GM18505 (cell line): ENCODE measurements around the gene ACVR2B.

Experiments used
- ATAC-seq: cut with Tn5 transposase; IDR thresholded peaks from one replicate; pipeline ENCODE4 v1.9.1; 2021; ENCODE audit not compliant: unreplicated experiment
- POLR2A ChIP-seq: IDR thresholded peaks from 4 replicates; pipeline ENCODE4 v1.6.1; 2011; ENCODE audit warnings: borderline replicate concordance; ENCODE audit not compliant: insufficient read depth, insufficient read length; ENCODE audit errors: extremely low read depth

The ACVR2B gene

DNA sequence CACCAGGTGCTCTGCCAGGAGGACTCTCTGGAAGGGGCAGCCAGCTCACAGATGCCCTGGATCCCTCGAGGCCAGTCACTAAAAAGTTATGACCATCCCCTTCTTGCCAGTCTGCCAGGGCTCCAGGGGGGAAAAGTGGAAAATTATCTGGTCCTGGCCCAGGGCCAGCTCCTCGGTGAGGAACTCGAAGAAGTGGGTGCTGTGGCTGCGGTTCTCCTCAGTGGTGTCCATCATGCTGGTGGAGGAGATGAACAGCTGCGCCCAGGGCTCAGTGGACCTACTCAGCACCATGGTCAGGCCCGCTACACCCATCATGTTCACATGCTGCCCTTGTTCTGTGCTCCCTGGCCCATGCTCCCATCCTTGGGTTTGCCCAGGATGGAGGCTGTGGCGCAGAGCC lies 61.7 kb downstream of the ACVR2B start:
- no peak for ATAC-seq
- no peak for TF ChIP-seq POLR2A

GRCh38 chr3:38516669-38517068 lies 63.0 kb downstream of the ACVR2B start:
- ATAC-seq, result no peak
- TF ChIP-seq POLR2A, result no peak

- no peak for ATAC-seq
- TF ChIP-seq POLR2A, result no peak
These were observed 65.3 kb downstream of the ACVR2B start for GRCh38 chr3:38519000-38519399.

DNA sequence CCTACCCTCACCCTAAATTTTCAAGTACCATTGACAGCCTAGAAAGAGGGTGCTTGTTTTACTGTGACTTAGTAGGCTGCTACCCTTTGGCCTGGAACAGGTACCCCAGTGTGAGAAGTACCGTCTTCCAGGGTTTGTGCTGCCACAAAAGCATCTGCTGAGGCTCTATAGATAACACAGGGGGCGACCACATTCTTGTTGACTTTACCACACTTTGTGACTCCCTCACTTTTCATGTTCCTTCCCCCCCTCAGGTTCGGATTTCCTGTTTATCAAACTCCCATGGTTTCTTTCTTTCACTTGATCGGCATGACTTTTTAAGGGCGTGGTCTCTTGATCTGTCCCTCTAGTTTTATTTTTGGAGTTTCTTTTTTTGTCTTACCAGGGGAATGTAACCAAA lies 66.0 kb downstream of the ACVR2B start:
- ATAC-seq, result no peak
- no peak for TF ChIP-seq POLR2A

DNA sequence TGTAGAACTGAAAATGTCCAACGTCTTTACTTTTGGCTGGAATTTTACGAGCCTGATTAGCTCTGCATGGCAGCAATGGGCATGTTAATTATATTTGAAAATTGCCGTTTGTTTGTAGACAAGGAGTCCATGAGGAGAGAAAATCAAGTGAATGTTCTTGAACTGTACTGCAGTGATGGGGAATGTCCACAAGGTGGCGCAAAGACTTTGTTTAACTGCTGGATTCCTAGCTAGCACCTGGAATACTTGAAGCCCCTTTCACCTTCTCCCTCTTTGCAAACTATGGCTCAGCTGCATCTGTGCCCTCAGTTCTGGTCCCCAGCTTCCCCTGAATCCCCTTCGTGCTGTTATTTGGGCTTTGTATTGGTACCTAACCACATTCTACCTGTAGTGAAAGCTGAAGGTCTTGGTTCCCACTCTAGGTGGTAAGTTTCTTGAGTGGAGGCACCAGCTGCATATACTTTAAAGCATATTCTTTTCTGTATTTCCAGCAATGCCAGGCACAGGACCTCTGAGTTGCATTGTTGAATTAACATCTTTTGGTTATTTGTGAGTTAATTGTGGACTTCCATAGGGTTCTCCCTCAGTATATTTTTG lies 67.8 kb downstream of the ACVR2B start:
- ATAC-seq, result no peak
- no peak for TF ChIP-seq POLR2A

GRCh38 chr3:38522002-38522401 lies 68.3 kb downstream of the ACVR2B start:
- no peak for TF ChIP-seq POLR2A
- no peak for ATAC-seq

DNA sequence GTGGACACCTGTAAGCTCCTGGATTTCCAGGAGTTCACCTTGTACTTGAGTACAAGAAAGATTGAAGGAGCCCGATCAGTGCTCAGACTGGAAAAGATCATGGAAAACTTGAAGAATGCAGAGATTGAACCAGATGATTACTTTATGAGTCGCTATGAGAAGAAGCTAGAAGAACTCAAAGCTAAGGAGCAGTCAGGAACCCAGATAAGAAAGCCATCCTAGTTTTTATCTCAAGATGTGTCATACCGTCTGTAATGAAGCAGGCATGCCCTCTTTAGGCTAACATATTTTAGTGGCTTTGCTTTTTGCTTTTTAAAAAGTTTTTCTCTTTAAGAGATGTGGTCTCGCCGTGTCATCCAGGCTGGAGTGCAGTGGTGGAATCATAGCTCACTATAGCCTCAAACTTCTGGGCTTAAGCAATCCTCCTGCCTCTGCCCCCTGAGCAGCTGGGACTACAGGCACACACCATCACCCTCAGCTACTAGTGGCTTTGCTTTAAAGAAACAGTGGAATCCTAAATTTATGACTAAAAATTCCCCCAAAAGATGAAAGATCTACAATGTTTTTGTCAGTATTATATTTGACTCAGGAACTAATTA lies 70.5 kb downstream of the ACVR2B start:
- TF ChIP-seq POLR2A, result no peak
- ATAC-seq, result no peak

DNA sequence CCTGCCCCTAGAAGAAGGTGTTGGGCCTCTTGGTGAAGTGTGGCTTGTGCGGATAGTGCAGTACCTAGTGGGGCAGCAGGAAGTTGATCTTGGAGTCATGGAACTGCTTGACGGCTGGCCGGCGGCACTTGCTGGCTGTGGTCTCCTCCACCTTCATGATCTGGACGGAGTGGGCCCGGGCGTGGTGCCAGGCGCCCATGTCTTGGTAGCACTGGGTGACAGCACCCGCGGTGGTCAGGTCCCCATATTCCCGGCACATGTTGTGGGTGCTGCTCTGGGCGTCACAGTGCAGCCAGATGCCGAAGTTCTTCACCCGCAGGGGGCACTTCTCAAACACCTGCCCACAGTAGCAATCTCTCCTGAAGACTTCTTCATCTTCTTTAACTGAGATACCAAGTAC lies 73.1 kb downstream of the ACVR2B start:
- ATAC-seq, result no peak
- no peak for TF ChIP-seq POLR2A

GRCh38 chr3:38528457-38528856 lies 74.8 kb downstream of the ACVR2B start:
- no peak for ATAC-seq
- no peak for TF ChIP-seq POLR2A

- ATAC-seq, result no peak
These were observed 78.8 kb downstream of the ACVR2B start for GRCh38 chr3:38532529-38532928.

DNA sequence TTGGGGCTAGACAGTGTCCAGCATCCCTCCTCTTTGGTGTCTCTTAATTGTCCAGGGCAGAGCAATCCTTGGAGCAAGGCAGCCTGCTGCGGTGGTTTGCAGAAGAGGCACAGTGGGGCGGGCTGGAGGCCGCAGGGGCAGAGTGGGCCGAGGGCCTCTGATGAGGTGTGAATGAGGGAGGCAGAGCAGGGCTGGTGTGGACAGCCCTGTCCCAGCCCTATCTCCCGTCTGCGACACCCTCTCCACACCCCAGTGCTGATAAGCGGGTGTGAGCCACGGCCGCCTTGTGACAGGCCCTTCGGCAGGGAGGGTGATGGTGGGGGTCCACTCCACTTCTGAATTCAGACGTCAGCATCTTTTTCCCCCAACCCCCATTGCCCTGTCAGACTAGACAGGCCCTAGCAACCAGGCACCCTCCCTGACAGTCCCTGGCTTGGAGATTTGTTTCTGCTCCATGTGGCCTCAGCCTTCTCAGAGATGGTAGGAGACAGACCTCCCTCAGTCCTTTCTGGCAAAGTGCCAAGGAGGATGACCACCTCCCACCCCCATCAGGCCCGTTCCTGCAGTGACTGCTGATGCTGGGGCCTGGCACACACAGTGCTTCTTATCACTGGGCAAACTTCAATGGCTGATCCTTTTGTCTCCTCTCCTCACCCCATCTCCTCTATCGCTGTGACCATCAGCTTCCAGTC lies 79.7 kb downstream of the ACVR2B start:
- no peak for ATAC-seq

More at GRCh38 chr3:38532529-38532928, 78.8 kb downstream of the ACVR2B start:
- no peak for TF ChIP-seq POLR2A

DNA sequence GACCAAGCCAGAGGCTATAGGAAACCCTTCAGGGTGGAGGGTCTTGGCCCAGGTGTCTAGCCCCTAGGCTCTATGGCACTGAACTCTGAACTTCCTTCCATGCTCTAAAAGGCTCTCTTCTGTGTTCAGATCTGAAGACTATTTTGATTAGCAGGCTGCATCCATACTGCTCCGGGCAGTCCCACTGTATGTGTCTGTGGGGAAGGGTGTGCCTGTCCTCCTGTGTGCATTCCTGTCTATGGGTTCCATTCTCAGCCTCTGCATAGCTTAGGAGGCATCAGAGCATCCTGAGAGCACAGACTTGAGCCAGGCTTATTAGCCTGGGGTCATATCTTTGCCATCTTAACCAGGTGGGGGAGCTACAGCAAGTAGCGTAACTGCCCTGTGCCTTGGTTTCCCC lies 80.5 kb downstream of the ACVR2B start:
- ATAC-seq, result no peak
- TF ChIP-seq POLR2A, result no peak

More for the DNA sequence above, 79.7 kb downstream of the ACVR2B start:
- no peak for TF ChIP-seq POLR2A

DNA sequence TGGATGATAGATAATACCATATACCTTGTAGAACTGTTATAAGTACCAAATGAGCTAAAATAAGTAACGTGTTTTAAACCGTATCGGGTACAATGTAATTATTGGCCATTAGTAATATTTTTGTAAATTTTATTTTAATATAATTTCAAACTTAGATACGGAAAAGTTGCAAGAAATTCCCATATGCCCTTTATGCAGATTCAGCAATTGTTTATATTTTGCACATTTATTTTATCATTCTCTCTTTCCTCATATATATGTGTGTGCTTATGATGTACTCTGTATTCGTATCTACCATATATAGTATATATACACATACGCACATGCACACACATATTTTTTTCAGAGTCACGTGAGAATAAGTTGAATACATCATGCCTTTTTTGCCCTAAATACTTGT lies 80.9 kb downstream of the ACVR2B start:
- ATAC-seq, result no peak
- no peak for TF ChIP-seq POLR2A

DNA sequence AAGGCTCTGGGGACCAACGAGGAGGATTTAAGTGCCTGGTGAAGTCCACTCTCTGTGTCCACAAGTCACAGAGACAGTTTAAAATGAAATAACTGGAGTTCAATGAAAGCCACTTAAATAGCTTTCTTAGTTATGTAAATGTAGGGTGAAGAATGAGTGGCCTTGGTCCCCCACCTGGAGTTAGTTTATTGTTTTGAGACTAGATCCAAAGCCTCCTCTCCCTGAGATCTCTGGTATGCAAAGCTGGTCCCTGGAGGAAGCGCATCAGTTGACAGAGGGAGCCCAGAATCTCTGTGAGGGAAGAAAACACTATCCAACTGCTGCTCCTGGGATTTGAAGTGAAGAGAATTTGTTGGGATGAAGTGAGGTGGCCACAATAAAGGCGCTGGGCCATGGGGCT lies 83.0 kb downstream of the ACVR2B start:
- no peak for ATAC-seq
- TF ChIP-seq POLR2A, result no peak
